GM12878 (cell line): Measurements from ENCODE around the gene PPP6R1. TPM values are rescaled to one million over a fixed set of nuclear protein-coding genes. Genes with fewer than 3 reads are reported as not detected.

Source experiments
- BRCA1 ChIP-seq: IDR thresholded peaks from 2 replicates; pipeline ENCODE4 v1.6.1; 2011; ENCODE audit warnings: low read depth, low read length, improper control_type of control experiment
- CBX3 ChIP-seq: fragments of 200-600 bp; sonication (generic); IDR thresholded peaks from 2 replicates; pipeline ENCODE4 v1.6.1; 2016; ENCODE audit warnings: low read depth, borderline replicate concordance
- CBX5 ChIP-seq: sonication (generic); IDR thresholded peaks from 2 replicates; pipeline ENCODE4 v1.6.1; 2016; ENCODE audit warnings: low read depth, moderate library complexity, mild to moderate bottlenecking, inconsistent platforms
- GATAD2B ChIP-seq: fragments of 450-650 bp; conservative IDR thresholded peaks from 2 replicates; pipeline ENCODE4 v1.6.1; 2017; ENCODE audit warnings: low read depth, mild to moderate bottlenecking, moderate library complexity
- HDGF ChIP-seq: fragments of 450-650 bp; IDR thresholded peaks from 2 replicates; pipeline ENCODE4 v1.6.1; 2016; ENCODE audit warnings: antibody characterized with exemption
- IKZF1 ChIP-seq: fragments of 450-650 bp; conservative IDR thresholded peaks from 2 replicates; pipeline ENCODE4 v1.6.1; 2017; ENCODE audit warnings: antibody characterized with exemption, mild to moderate bottlenecking
- IRF5 ChIP-seq: fragments of 450-650 bp; IDR thresholded peaks from 2 replicates; pipeline ENCODE4 v1.6.1; 2017; ENCODE audit warnings: borderline replicate concordance
- KDM1A ChIP-seq: fragments of 200-600 bp; sonication (generic); IDR thresholded peaks from 2 replicates; pipeline ENCODE4 v1.6.1; 2016; ENCODE audit warnings: borderline replicate concordance
- MAX ChIP-seq: IDR thresholded peaks from 2 replicates; pipeline ENCODE4 v1.6.1; 2012; ENCODE audit warnings: low read depth, low read length, improper control_type of control experiment
- MTA2 ChIP-seq: fragments of 450-650 bp; IDR thresholded peaks from 2 replicates; pipeline ENCODE4 v1.6.1; 2016; ENCODE audit warnings: low read depth, mild to moderate bottlenecking, moderate library complexity
- NBN ChIP-seq: fragments of 450-650 bp; IDR thresholded peaks from 2 replicates; pipeline ENCODE4 v1.6.1; 2016
- NFIC ChIP-seq: IDR thresholded peaks from 2 replicates; pipeline ENCODE4 v1.6.1; 2012; ENCODE audit warnings: low read depth, mild to moderate bottlenecking, inconsistent platforms, low read length, moderate library complexity
- NFYB ChIP-seq: IDR thresholded peaks from 2 replicates; pipeline ENCODE4 v1.6.1; 2011; ENCODE audit warnings: low read depth, mild to moderate bottlenecking, low read length, improper control_type of control experiment, moderate library complexity; ENCODE audit not compliant: insufficient read depth
- NR2C1 ChIP-seq: fragments of 450-650 bp; IDR thresholded peaks from 2 replicates; pipeline ENCODE4 v1.6.1; 2017; ENCODE audit warnings: antibody characterized with exemption, mild to moderate bottlenecking, moderate library complexity
- NRF1 ChIP-seq: conservative IDR thresholded peaks from 2 replicates; pipeline ENCODE4 v1.6.1; 2011; ENCODE audit warnings: mild to moderate bottlenecking, low read depth, low read length, improper control_type of control experiment
- PML ChIP-seq: IDR thresholded peaks from 2 replicates; pipeline ENCODE4 v1.6.1; 2012; ENCODE audit warnings: low read length, inconsistent platforms
- PRDM15 ChIP-seq: fragments of 450-650 bp; formaldehyde crosslinking; IDR thresholded peaks from 2 replicates; pipeline ENCODE4 v1.4.0; 2020; ENCODE audit warnings: mild to moderate bottlenecking, moderate library complexity
- RAD51 ChIP-seq: fragments of 450-650 bp; IDR thresholded peaks from 2 replicates; pipeline ENCODE4 v1.6.1; 2016; ENCODE audit warnings: moderate library complexity, mild to moderate bottlenecking, inconsistent platforms
- TBL1XR1 ChIP-seq: IDR thresholded peaks from 2 replicates; pipeline ENCODE4 v1.6.1; 2012; ENCODE audit warnings: low read depth, low read length, improper control_type of control experiment
- TCF7 ChIP-seq: IDR thresholded peaks from 2 replicates; pipeline ENCODE4 v1.6.1; 2014; ENCODE audit warnings: antibody characterized with exemption, borderline replicate concordance
- ZBTB4 ChIP-seq: fragments of 450-650 bp; formaldehyde crosslinking; IDR thresholded peaks from 2 replicates; pipeline ENCODE4 v1.4.0; 2022; ENCODE audit warnings: mild to moderate bottlenecking, moderate library complexity
- polyA plus RNA-seq, 11 experiments: library from polyadenylated mRNA; depleted of rRNA in 4 of 11; unstranded in 6 of 11; stranded (reverse) in 5 of 11; fragments of >200 nt; fragmentation: Nextera tagmentation in 4 of 11; fragmentation: Illumina TruSeq in 1 of 11; extraction: Ambion mirVana in 4 of 11; extraction: Trizol in 1 of 11; gene quantifications; 1 replicate in 1 of 11; 2 replicates in 10 of 11; pipeline versions ENCODE4 v1.2.1 to v1.2.3, GENCODE V29; 2011 to 2016; ENCODE audit warnings: inconsistent platforms in 2 of 11, missing spikeins in 2 of 11, low read depth in 1 of 11
- total RNA-seq, 4 experiments: library from RNA; depleted of rRNA in 3 of 4; stranded (reverse); fragments of >200 nt in 3 of 4; fragmentation: Illumina TruSeq in 1 of 4; extraction: Trizol in 1 of 4; gene quantifications; 2 replicates each; pipeline versions ENCODE4 v1.2.1 to v1.2.3, GENCODE V29; 2013 to 2021

Gene PPP6R1
- total and polyA plus RNA-seq, 10 of the 15 experiments (the other 5 are each of a cell fraction or from before 2014, with no cell fraction given), result 0.80 to 173 (median 63.7) TPM

GRCh38 chr19:55258476-55258827 is 365 bp downstream of the PPP6R1 start (continued):
- TF ChIP-seq CBX5, result no peak
- TF ChIP-seq NBN, result no peak
- no peak for TF ChIP-seq NFIC
- no peak for TF ChIP-seq PML
- TF ChIP-seq ZBTB4 (CRISPR knock-in tag), result no peak
- peak; percentile 29; the same call in 1 of the 2 replicates for TF ChIP-seq MAX
- no peak for TF ChIP-seq HDGF
- TF ChIP-seq NFYB, result no peak
- TF ChIP-seq NR2C1, result 0 out of 2 replicates have a peak, but pooled peaks have one; percentile 9
- TF ChIP-seq RAD51, result no peak
- no peak for TF ChIP-seq IRF5
- no peak for TF ChIP-seq PRDM15 (CRISPR knock-in tag)
- TF ChIP-seq MTA2, result no peak
- no peak for TF ChIP-seq TBL1XR1
- no peak for TF ChIP-seq TCF7
- no peak for TF ChIP-seq CBX3
- no peak for TF ChIP-seq IKZF1
- no peak for TF ChIP-seq KDM1A
- peak; percentile 39; the same call in 1 of the 2 replicates for TF ChIP-seq NRF1
- TF ChIP-seq GATAD2B, result no peak
- no peak for TF ChIP-seq BRCA1
